Measurements from ENCODE around the gene RIPOR1. TPM values are rescaled to one million over a fixed set of nuclear protein-coding genes. Genes with fewer than 3 reads are reported as not detected.
A peak's percentile ranks its signal among the peaks of the same experiment; 100 is the strongest.

RIPOR1 gene
- total and polyA plus RNA-seq, 2 experiments from 2014 or later: 27.8 to 91.6 TPM

GRCh38 chr16:67551972-67552371, 23.3 kb downstream of the RIPOR1 start:
- TF ChIP-seq EZH2 (IDR thresholded peaks at IDR 0.05; ENCODE audit: insufficient read depth, poor library complexity, severe bottlenecking) (no peak), EZH2phosphoT487 (IDR thresholded peaks at IDR 0.05; ENCODE audit: insufficient read depth, low read depth) (no peak)
- peaks cover 8% of the 10 kb centered on the region; the same call in 1 of the 2 replicates for H3K79me2 ChIP-seq (ENCODE audit: insufficient read depth)
- H3K27ac ChIP-seq: no peak overlapping the region

GRCh38 chr16:67552476-67552875, 23.8 kb downstream of the RIPOR1 start:
- H3K36me3 ChIP-seq (ENCODE audit: low read depth): peaks cover 4% of the 10 kb centered on the region; the same call in 1 of the 2 replicates
- no peak overlapping the region for H3K4me3 ChIP-seq
- TF ChIP-seq EZH2 (IDR thresholded peaks at IDR 0.05; ENCODE audit: insufficient read depth, poor library complexity, severe bottlenecking) (no peak), EZH2phosphoT487 (IDR thresholded peaks at IDR 0.05; ENCODE audit: insufficient read depth, low read depth) (no peak)
- H3K4me2 ChIP-seq (ENCODE audit: unreplicated experiment): no peak overlapping the region
- H3K9me3 ChIP-seq (ENCODE audit: low read depth): no peaks in the 10 kb centered on the region
- in situ Hi-C loops (cut with MboI): no loop called here
- H4K20me1 ChIP-seq (ENCODE audit: insufficient read depth): no peaks in the 10 kb centered on the region
- no peaks in the 10 kb centered on the region for H3K9me2 ChIP-seq (ENCODE audit: insufficient read depth)
- H3K27ac ChIP-seq: no peak overlapping the region
- no peaks in the 10 kb centered on the region for H3K27me3 ChIP-seq (replicated peaks; ENCODE audit: insufficient read depth)
- H3K9ac ChIP-seq: no peak overlapping the region
- peaks cover 30% of the 10 kb centered on the region for H3F3A ChIP-seq (ENCODE audit: insufficient read depth)
- H3K79me2 ChIP-seq (ENCODE audit: insufficient read depth): peaks cover 8% of the 10 kb centered on the region; the same call in 1 of the 2 replicates
- WGBS, 2 experiments (ENCODE audit: low coverage in 1 of 2, low lambda C conversion rate in 2 of 2, missing lambda C conversion rate in 2 of 2): 64 to 73% methylated on average over 4 of the region's 4 CpGs
- DNase-seq: no peak
- H2AFZ ChIP-seq: no peak overlapping the region
- peaks cover 11% of the 10 kb centered on the region for H3K4me1 ChIP-seq (ENCODE audit: insufficient read depth)

More at GRCh38 chr16:67551972-67552371, 23.3 kb downstream of the RIPOR1 start:
- no peak for DNase-seq
- no peaks in the 10 kb centered on the region for H4K20me1 ChIP-seq (ENCODE audit: insufficient read depth)
- no peaks in the 10 kb centered on the region for H3K9me2 ChIP-seq (ENCODE audit: insufficient read depth)
- H2AFZ ChIP-seq: no peak overlapping the region
- in situ Hi-C loops (cut with MboI): no loop called here
- no peaks in the 10 kb centered on the region for H3K27me3 ChIP-seq (replicated peaks; ENCODE audit: insufficient read depth)
- H3F3A ChIP-seq (ENCODE audit: insufficient read depth): peaks cover 30% of the 10 kb centered on the region
- peaks cover 6% of the 10 kb centered on the region; the same call in 1 of the 2 replicates for H3K36me3 ChIP-seq (ENCODE audit: low read depth)
- no peak overlapping the region for H3K4me3 ChIP-seq
- H3K9me3 ChIP-seq (ENCODE audit: low read depth): no peaks in the 10 kb centered on the region
- peaks cover 11% of the 10 kb centered on the region for H3K4me1 ChIP-seq (ENCODE audit: insufficient read depth)
- 88 to 91% methylated on average over 2 of the region's 2 CpGs for WGBS, 2 experiments (ENCODE audit: low coverage in 1 of 2, low lambda C conversion rate in 2 of 2, missing lambda C conversion rate in 2 of 2)
- no peak overlapping the region for H3K9ac ChIP-seq
- no peak overlapping the region for H3K4me2 ChIP-seq (ENCODE audit: unreplicated experiment)

GRCh38 chr16:67555795-67556212, 27.2 kb downstream of the RIPOR1 start:
- Histone ChIP-seq H3K9me3 (ENCODE audit: low read depth) (no peaks in the 10 kb centered on the region), H3K27me3 (replicated peaks; ENCODE audit: insufficient read depth) (no peaks in the 10 kb centered on the region), H3K36me3 (ENCODE audit: low read depth) (no peaks in the 10 kb centered on the region), H3K79me2 (ENCODE audit: insufficient read depth) (peaks cover 25% of the 10 kb centered on the region), H3K4me1 (ENCODE audit: insufficient read depth) (peaks cover 12% of the 10 kb centered on the region), H3F3A (ENCODE audit: insufficient read depth) (peaks cover 23% of the 10 kb centered on the region), H3K4me2 (ENCODE audit: unreplicated experiment) (no peak overlapping the region), H2AFZ (no peak overlapping the region), H3K9me2 (ENCODE audit: insufficient read depth) (no peaks in the 10 kb centered on the region), H3K27ac (peak overlapping the region; percentile 32), H3K9ac (no peak overlapping the region), H4K20me1 (ENCODE audit: insufficient read depth) (no peaks in the 10 kb centered on the region), H3K4me3 (no peak overlapping the region)
- in situ Hi-C loops (cut with MboI): no loop called here
- TF ChIP-seq EZH2 (IDR thresholded peaks at IDR 0.05; ENCODE audit: insufficient read depth, poor library complexity, severe bottlenecking): no peak
- TF ChIP-seq EZH2phosphoT487 (IDR thresholded peaks at IDR 0.05; ENCODE audit: insufficient read depth, low read depth): no peak
- DNase-seq: peak; percentile 74
- WGBS, 2 experiments (ENCODE audit: low coverage in 1 of 2, low lambda C conversion rate in 2 of 2, missing lambda C conversion rate in 2 of 2): 56 to 60% methylated on average over 3 of the region's 3 CpGs

GRCh38 chr16:67558859-67559258, 30.2 kb downstream of the RIPOR1 start:
- Histone ChIP-seq H3K36me3 (ENCODE audit: low read depth) (no peaks in the 10 kb centered on the region), H3K9me3 (ENCODE audit: low read depth) (no peaks in the 10 kb centered on the region), H3K27me3 (replicated peaks; ENCODE audit: insufficient read depth) (no peaks in the 10 kb centered on the region), H3K9me2 (ENCODE audit: insufficient read depth) (no peaks in the 10 kb centered on the region), H3K27ac (no peak overlapping the region), H3F3A (ENCODE audit: insufficient read depth) (peaks cover 34% of the 10 kb centered on the region), H3K4me3 (no peak overlapping the region), H3K79me2 (ENCODE audit: insufficient read depth) (peaks cover 23% of the 10 kb centered on the region), H3K4me1 (ENCODE audit: insufficient read depth) (peaks cover 20% of the 10 kb centered on the region), H3K4me2 (ENCODE audit: unreplicated experiment) (no peak overlapping the region), H2AFZ (no peak overlapping the region), H3K9ac (no peak overlapping the region), H4K20me1 (ENCODE audit: insufficient read depth) (no peaks in the 10 kb centered on the region)
- in situ Hi-C loops (cut with MboI): no loop called here
- WGBS, 2 experiments (ENCODE audit: low coverage in 1 of 2, low lambda C conversion rate in 2 of 2, missing lambda C conversion rate in 2 of 2): 92 to 93% methylated on average over 1 of the region's 1 CpG
- TF ChIP-seq EZH2 (IDR thresholded peaks at IDR 0.05; ENCODE audit: insufficient read depth, poor library complexity, severe bottlenecking) (no peak), EZH2phosphoT487 (IDR thresholded peaks at IDR 0.05; ENCODE audit: insufficient read depth, low read depth) (no peak)
- DNase-seq: no peak

Data from GM23248 (cell line).